Trophoblast cell (in vitro differentiated cells and primary cell): Measurements from ENCODE around the gene CBY2.

ENCODE experiments used
- DNase-seq, 2 donors: peaks; one replicate each; pipeline ENCODE4 v3.0.0-alpha.2; 2016
- H2AFZ ChIP-seq: 2 replicates; pipeline ENCODE4 v1.6.1; 2013; ENCODE audit warnings: low read length, moderate library complexity, mild to moderate bottlenecking; ENCODE audit not compliant: insufficient read depth, poor library complexity
- H2AK5ac ChIP-seq: 2 replicates; pipeline ENCODE4 v1.6.1; 2013; ENCODE audit warnings: mild to moderate bottlenecking, low read length
- H2BK120ac ChIP-seq: 2 replicates; pipeline ENCODE4 v1.6.1; 2013; ENCODE audit warnings: low read length, mild to moderate bottlenecking, moderate library complexity; ENCODE audit not compliant: insufficient read depth, poor library complexity
- H2BK12ac ChIP-seq: 2 replicates; pipeline ENCODE4 v1.6.1; 2013; ENCODE audit warnings: mild to moderate bottlenecking, low read length, moderate library complexity
- H2BK5ac ChIP-seq: 2 replicates; pipeline ENCODE4 v1.6.1; 2013; ENCODE audit warnings: low read length, low read depth, moderate library complexity, mild to moderate bottlenecking; ENCODE audit not compliant: poor library complexity
- H3K14ac ChIP-seq: 2 replicates; pipeline ENCODE4 v1.6.1; 2013; ENCODE audit warnings: mild to moderate bottlenecking, low read length
- H3K18ac ChIP-seq: 2 replicates; pipeline ENCODE4 v1.6.1; 2013; ENCODE audit warnings: mild to moderate bottlenecking, low read length
- H3K23ac ChIP-seq: 2 replicates; pipeline ENCODE4 v1.6.1; 2013; ENCODE audit warnings: low read length
- H3K27ac ChIP-seq: 2 replicates; pipeline ENCODE4 v1.5.1; 2013; ENCODE audit warnings: low read depth, mild to moderate bottlenecking, inconsistent platforms, low read length, moderate library complexity
- H3K27me3 ChIP-seq: 2 replicates; pipeline ENCODE4 v1.6.1; 2013; ENCODE audit warnings: inconsistent platforms, mild to moderate bottlenecking, low read length, moderate library complexity; ENCODE audit not compliant: insufficient read depth
- H3K36me3 ChIP-seq, 2 experiments: 1 replicate in 1 of 2; 2 replicates in 1 of 2; pipeline ENCODE4 v1.6.1; 2013; ENCODE audit warnings: low read length in 2 of 2, mild to moderate bottlenecking in 2 of 2, moderate library complexity in 1 of 2; ENCODE audit not compliant: insufficient read depth in 2 of 2, control insufficient read depth in 1 of 2
- H3K4ac ChIP-seq: 2 replicates; pipeline ENCODE4 v1.6.1; 2013; ENCODE audit warnings: low read depth, mild to moderate bottlenecking, low read length, moderate library complexity
- H3K4me1 ChIP-seq, 2 experiments: 1 replicate in 1 of 2; 2 replicates in 1 of 2; pipeline ENCODE4 v1.6.1; 2013; ENCODE audit warnings: low read length in 2 of 2, mild to moderate bottlenecking in 2 of 2, moderate library complexity in 1 of 2; ENCODE audit not compliant: insufficient read depth in 2 of 2, control insufficient read depth in 1 of 2
- H3K4me2 ChIP-seq: 2 replicates; pipeline ENCODE4 v1.6.1; 2013; ENCODE audit warnings: inconsistent platforms, mild to moderate bottlenecking, low read length, moderate library complexity
- H3K4me3 ChIP-seq: 2 replicates; pipeline ENCODE4 v1.5.1; 2013; ENCODE audit warnings: mild to moderate bottlenecking, low read depth, low read length, inconsistent platforms
- H3K79me1 ChIP-seq: one replicate; pipeline ENCODE4 v1.6.1; 2013; ENCODE audit warnings: low read length
- H3K79me2 ChIP-seq: 2 replicates; pipeline ENCODE4 v1.6.1; 2013; ENCODE audit warnings: low read length, mild to moderate bottlenecking; ENCODE audit not compliant: control insufficient read depth, insufficient read depth, poor library complexity
- H3K9ac ChIP-seq: 2 replicates; pipeline ENCODE4 v1.6.1; 2013; ENCODE audit warnings: mild to moderate bottlenecking, low read length
- H3K9me3 ChIP-seq: 2 replicates; pipeline ENCODE4 v1.6.1; 2013; ENCODE audit warnings: low read depth, mild to moderate bottlenecking, control low read depth, inconsistent platforms, low read length; ENCODE audit not compliant: insufficient read depth
- H4K12ac ChIP-seq: 2 replicates; pipeline ENCODE4 v1.6.1; 2013; ENCODE audit warnings: low read depth, mild to moderate bottlenecking, low read length, moderate library complexity
- H4K8ac ChIP-seq: 2 replicates; pipeline ENCODE4 v1.6.1; 2013; ENCODE audit warnings: low read depth, mild to moderate bottlenecking, low read length, moderate library complexity
- H4K91ac ChIP-seq: one replicate; pipeline ENCODE4 v1.6.1; 2013; ENCODE audit warnings: low read depth, mild to moderate bottlenecking, low read length, moderate library complexity
- WGBS: extraction: QIAGEN DNeasy Blood & Tissue Kit; methylation state at CpG from one replicate; pipeline ENCODE4 v1.1.7; 2013; ENCODE audit warnings: missing lambda C conversion rate; ENCODE audit not compliant: insufficient read length, insufficient coverage; ENCODE audit errors: extremely low coverage; 5-methylcytosine and 5-hydroxymethylcytosine counted together

CBY2 gene

GRCh38 chr13:45670189-45670885 is 31.8 kb upstream of the CBY2 start:
- no peak overlapping the region for H4K91ac ChIP-seq
- no CpG with 5 or more reads among the region's 5 CpGs for WGBS
- no peak overlapping the region for H2BK5ac ChIP-seq
- H3K9me3 ChIP-seq = no peaks in the 10 kb centered on the region
- H3K4ac ChIP-seq = no peak overlapping the region
- H3K79me1 ChIP-seq = no peaks in the 10 kb centered on the region
- H3K36me3 ChIP-seq = no peaks in the 10 kb centered on the region
- H3K14ac ChIP-seq = no peak overlapping the region
- DNase-seq = no peak
- no peak overlapping the region for H2AK5ac ChIP-seq
- no peak overlapping the region for H3K18ac ChIP-seq
- H2AFZ ChIP-seq = no peak overlapping the region
- H3K79me2 ChIP-seq = no peaks in the 10 kb centered on the region
- H3K4me2 ChIP-seq = no peak overlapping the region
- no peak overlapping the region for H3K4me3 ChIP-seq
- H4K12ac ChIP-seq = no peak overlapping the region
- no peak overlapping the region for H3K23ac ChIP-seq
- H3K27ac ChIP-seq = no peak overlapping the region
- no peak overlapping the region for H4K8ac ChIP-seq
- H3K4me1 ChIP-seq = no peaks in the 10 kb centered on the region
- H2BK120ac ChIP-seq = no peak overlapping the region
- H3K9ac ChIP-seq = no peak overlapping the region
- H2BK12ac ChIP-seq = no peak overlapping the region
- H3K27me3 ChIP-seq = no peaks in the 10 kb centered on the region

GRCh38 chr13:45674908-45675307 is 27.2 kb upstream of the CBY2 start:
- Histone ChIP-seq H3K4me1 (no peaks in the 10 kb centered on the region), H3K79me2 (no peaks in the 10 kb centered on the region), H3K4ac (no peak overlapping the region), H2AK5ac (no peak overlapping the region), H3K23ac (no peak overlapping the region), H3K18ac (no peak overlapping the region), H3K27me3 (no peaks in the 10 kb centered on the region), H4K12ac (no peak overlapping the region), H4K91ac (no peak overlapping the region), H3K14ac (no peak overlapping the region), H3K9ac (no peak overlapping the region), H4K8ac (no peak overlapping the region), H3K27ac (no peak overlapping the region), H3K4me2 (no peak overlapping the region), H2BK12ac (no peak overlapping the region), H3K9me3 (no peaks in the 10 kb centered on the region), H2BK120ac (no peak overlapping the region), H2BK5ac (no peak overlapping the region), H3K4me3 (no peak overlapping the region), H2AFZ (no peak overlapping the region), H3K36me3 (no peaks in the 10 kb centered on the region), H3K79me1 (no peaks in the 10 kb centered on the region)
- no CpG with 5 or more reads among the region's 1 CpG for WGBS
- no peak for DNase-seq

GRCh38 chr13:45678282-45678681 is 23.8 kb upstream of the CBY2 start:
- Histone ChIP-seq H3K36me3 (no peaks in the 10 kb centered on the region), H3K79me1 (no peaks in the 10 kb centered on the region), H3K4me1 (no peaks in the 10 kb centered on the region), H2AK5ac (no peak overlapping the region), H3K4me2 (no peak overlapping the region), H3K4me3 (no peak overlapping the region), H2BK120ac (no peak overlapping the region), H3K14ac (no peak overlapping the region), H3K23ac (no peak overlapping the region), H3K4ac (no peak overlapping the region), H2AFZ (no peak overlapping the region), H2BK5ac (no peak overlapping the region), H3K79me2 (no peaks in the 10 kb centered on the region), H3K27ac (no peak overlapping the region), H3K18ac (no peak overlapping the region), H4K8ac (no peak overlapping the region), H3K9ac (no peak overlapping the region), H3K9me3 (no peaks in the 10 kb centered on the region), H2BK12ac (no peak overlapping the region), H3K27me3 (no peaks in the 10 kb centered on the region), H4K91ac (no peak overlapping the region), H4K12ac (no peak overlapping the region)
- DNase-seq = no peak

GRCh38 chr13:45681113-45681512 is 21.0 kb upstream of the CBY2 start:
- Histone ChIP-seq H3K23ac (no peak overlapping the region), H2BK12ac (no peak overlapping the region), H3K9me3 (no peaks in the 10 kb centered on the region), H3K27me3 (no peaks in the 10 kb centered on the region), H4K91ac (no peak overlapping the region), H4K12ac (no peak overlapping the region), H3K4me1 (no peaks in the 10 kb centered on the region), H3K4me3 (no peak overlapping the region), H2AK5ac (no peak overlapping the region), H3K14ac (no peak overlapping the region), H3K4ac (no peak overlapping the region), H4K8ac (no peak overlapping the region), H2BK120ac (no peak overlapping the region), H3K36me3 (no peaks in the 10 kb centered on the region), H3K18ac (no peak overlapping the region), H3K79me1 (no peaks in the 10 kb centered on the region), H3K4me2 (no peak overlapping the region), H3K27ac (no peak overlapping the region), H3K79me2 (no peaks in the 10 kb centered on the region), H2BK5ac (no peak overlapping the region), H2AFZ (no peak overlapping the region), H3K9ac (no peak overlapping the region)
- no CpG with 5 or more reads among the region's 6 CpGs for WGBS
- no peak for DNase-seq
